Glutamatergic neuron (in vitro differentiated cells): ENCODE results near the gene RAB6B. TPM values are rescaled to one million over a fixed set of nuclear protein-coding genes. Genes with fewer than 3 reads are reported as not detected.

Experiments used
- DNase-seq: peaks from one replicate; pipeline ENCODE4 v3.0.0; 2022
- H3K27ac Mint-ChIP-seq: one replicate; pipeline ENCODE4 v1.8.0; 2020; ENCODE audit warnings: mild to moderate bottlenecking, mixed read lengths, inconsistent platforms; ENCODE audit not compliant: unreplicated experiment
- H3K27me3 Mint-ChIP-seq: one replicate; pipeline ENCODE4 v1.8.0; 2020; ENCODE audit warnings: mild to moderate bottlenecking, moderate library complexity, mixed read lengths, inconsistent platforms; ENCODE audit not compliant: unreplicated experiment
- H3K36me3 Mint-ChIP-seq: one replicate; pipeline ENCODE4 v1.8.0; 2020; ENCODE audit warnings: mild to moderate bottlenecking, mixed read lengths, inconsistent platforms; ENCODE audit not compliant: unreplicated experiment
- H3K4me1 Mint-ChIP-seq: one replicate; pipeline ENCODE4 v1.8.0; 2020; ENCODE audit warnings: mild to moderate bottlenecking, low read depth, mixed read lengths, inconsistent platforms; ENCODE audit not compliant: unreplicated experiment
- H3K4me3 Mint-ChIP-seq: one replicate; pipeline ENCODE4 v1.8.0; 2020; ENCODE audit warnings: mild to moderate bottlenecking, mixed read lengths, inconsistent platforms; ENCODE audit not compliant: unreplicated experiment
- H3K9me3 Mint-ChIP-seq: one replicate; pipeline ENCODE4 v1.8.0; 2020; ENCODE audit warnings: mild to moderate bottlenecking, moderate library complexity, mixed read lengths, inconsistent platforms; ENCODE audit not compliant: unreplicated experiment
- CTCF ChIP-seq: fragments of 200-600 bp; sonication (generic); IDR thresholded peaks from one replicate; pipeline ENCODE4 v1.5.0; 2021; ENCODE audit not compliant: partially characterized antibody, unreplicated experiment
- total RNA-seq: library from RNA; stranded (reverse); fragmentation: NEBNext Ultra II Directional; extraction: Animal tissue kit (Norgen Biotek cat#: 25700); gene quantifications from one replicate; pipeline ENCODE4 v1.2.1, GENCODE V29; 2021; ENCODE audit not compliant: unreplicated experiment

Gene RAB6B
- total RNA-seq, 1 donor from 2014 or later, result 222 TPM

GRCh38 chr3:133841196-133841595 lies 54.5 kb downstream of the RAB6B start:
- Mint-ChIP-seq H3K4me3 (no peak overlapping the region), H3K36me3 (peaks cover 8% of the 10 kb centered on the region), H3K27ac (no peak overlapping the region), H3K9me3 (peaks cover 5% of the 10 kb centered on the region), H3K27me3 (peaks cover 4% of the 10 kb centered on the region), H3K4me1 (peaks cover 2% of the 10 kb centered on the region)
- TF ChIP-seq CTCF, result no peak
- no peak for DNase-seq

GRCh38 chr3:133840767-133841166 lies 54.9 kb downstream of the RAB6B start:
- peaks cover 4% of the 10 kb centered on the region for H3K27me3 Mint-ChIP-seq
- peaks cover 2% of the 10 kb centered on the region for H3K4me1 Mint-ChIP-seq
- no peak for DNase-seq
- H3K9me3 Mint-ChIP-seq, result peaks cover 5% of the 10 kb centered on the region
- H3K27ac Mint-ChIP-seq, result no peak overlapping the region
- no peak for TF ChIP-seq CTCF
- no peak overlapping the region for H3K4me3 Mint-ChIP-seq
- peaks cover 8% of the 10 kb centered on the region for H3K36me3 Mint-ChIP-seq

GRCh38 chr3:133840055-133840737 lies 55.5 kb downstream of the RAB6B start:
- DNase-seq, result no peak
- TF ChIP-seq CTCF, result no peak

GRCh38 chr3:133838916-133839800 lies 56.5 kb downstream of the RAB6B start:
- TF ChIP-seq CTCF, result no peak
- H3K27me3 Mint-ChIP-seq, result peaks cover 9% of the 10 kb centered on the region
- H3K36me3 Mint-ChIP-seq, result peaks cover 8% of the 10 kb centered on the region
- DNase-seq, result no peak
- no peak overlapping the region for H3K27ac Mint-ChIP-seq
- H3K4me1 Mint-ChIP-seq, result peaks cover 2% of the 10 kb centered on the region
- H3K4me3 Mint-ChIP-seq, result no peak overlapping the region
- H3K9me3 Mint-ChIP-seq, result peaks cover 8% of the 10 kb centered on the region

More at GRCh38 chr3:133840055-133840737, 55.5 kb downstream of the RAB6B start:
- Mint-ChIP-seq H3K9me3 (peaks cover 7% of the 10 kb centered on the region), H3K27ac (no peak overlapping the region), H3K27me3 (peaks cover 6% of the 10 kb centered on the region), H3K4me3 (no peak overlapping the region), H3K36me3 (peaks cover 8% of the 10 kb centered on the region), H3K4me1 (peaks cover 2% of the 10 kb centered on the region)
